K562 (cell line): ENCODE data around the gene PPAN. TPM values are rescaled to one million over a fixed set of nuclear protein-coding genes. Genes with fewer than 3 reads are reported as not detected.

Experiments
- ATAC-seq: fragments of 200-7000 bp; cut with Tn5 transposase; 3 replicates; pipeline ENCODE4 v1.9.1; 2020; ENCODE audit warnings: moderate library complexity
- BruUV-seq: library from RNA; stranded (reverse); fragments of 400-500 nt; replicated peaks from 2 replicates; lab custom pipeline; 2021; lab: Mats Ljungman, UMichigan
- CTCF ChIA-PET: fragments of 300-600 bp; formaldehyde crosslinking; extraction: SDS; loops from one replicate; lab custom pipeline; 2021; ENCODE audit warnings: low intra/inter-chr PET ratio; lab: Yijun Ruan, JAX
- POLR2A ChIA-PET: fragments of 300-600, 350-650 bp; sonication (Branson Sonifier 250); formaldehyde crosslinking; extraction: SDS; loops from one replicate; lab custom pipeline; 2021; ENCODE audit warnings: antibody characterized with exemption, inconsistent platforms; lab: Yijun Ruan, JAX
- DNase-seq, 4 experiments: peaks; one replicate each; pipeline versions ENCODE4 v3.0.0 to v3.0.0-alpha.2; 2011 to 2018; ENCODE audit warnings: low spot score in 3 of 4, mixed read lengths in 3 of 4; ENCODE audit errors: extremely low read depth in 1 of 4
- FAIRE-seq: peaks from 2 replicates; lab custom pipeline; 2011; peaks lifted over from hg19 to GRCh38; lab: Jason Lieb, UNC
- H2AFZ ChIP-seq: 2 replicates; pipeline ENCODE4 v1.6.0; 2011; ENCODE audit warnings: low read depth, low read length, control low read depth, inconsistent platforms
- H3K27ac ChIP-seq: fragments of 200-600 bp; 3 replicates; pipeline ENCODE4 v1.8.0; 2011; ENCODE audit warnings: low read depth, mild to moderate bottlenecking, control low read depth, inconsistent platforms, low read length, moderate library complexity, mixed read lengths; ENCODE audit errors: extremely low read depth
- H3K27me3 ChIP-seq, 2 experiments: fragments of 300-600 bp in 1 of 2; 2 replicates in 1 of 2; 3 replicates in 1 of 2; pipeline versions ENCODE4 v1.6.0 to v1.8.0; 2011; ENCODE audit warnings: inconsistent platforms in 2 of 2, low read length in 2 of 2, mild to moderate bottlenecking in 1 of 2, mixed read lengths in 1 of 2, moderate library complexity in 1 of 2; ENCODE audit not compliant: control insufficient read depth in 2 of 2, insufficient read depth in 2 of 2
- H3K36me3 ChIP-seq: fragments of 300-600 bp; 3 replicates; pipeline ENCODE4 v1.8.0; 2011; ENCODE audit warnings: mild to moderate bottlenecking, low read length, inconsistent platforms; ENCODE audit not compliant: control insufficient read depth, insufficient read depth
- H3K4me1 ChIP-seq, 2 experiments: fragments of 200-600 bp in 1 of 2; replicated peaks in 1 of 2; 2 replicates in 1 of 2; 3 replicates in 1 of 2; pipeline versions ENCODE4 v1.5.1 to v1.8.0; 2011; ENCODE audit warnings: inconsistent platforms in 2 of 2, low read length in 2 of 2, mild to moderate bottlenecking in 1 of 2, mixed read lengths in 1 of 2, moderate library complexity in 1 of 2; ENCODE audit not compliant: control insufficient read depth in 2 of 2, insufficient read depth in 2 of 2
- H3K4me2 ChIP-seq: 2 replicates; pipeline ENCODE4 v1.6.1; 2011; ENCODE audit warnings: low read length, control low read depth, inconsistent platforms, mixed read lengths; ENCODE audit not compliant: insufficient read depth
- H3K4me3 ChIP-seq: fragments of 200-600 bp; sonication (generic), shearing (Covaris generic); 2 replicates; pipeline ENCODE4 v1.5.1; 2016; ENCODE audit warnings: control low read depth, inconsistent platforms
- H3K79me2 ChIP-seq: fragments of 200-600 bp; 3 replicates; pipeline ENCODE4 v1.8.0; 2011; ENCODE audit warnings: low read length, inconsistent platforms; ENCODE audit not compliant: control insufficient read depth, insufficient read depth
- H3K9ac ChIP-seq, 2 experiments: 2 replicates each; pipeline versions ENCODE4 v1.6.0 to v1.6.1; 2011; ENCODE audit warnings: low read depth in 2 of 2, low read length in 2 of 2, control low read depth in 1 of 2, inconsistent platforms in 1 of 2, mild to moderate bottlenecking in 1 of 2, mixed read lengths in 1 of 2; ENCODE audit not compliant: insufficient read depth in 1 of 2
- H3K9me1 ChIP-seq: one replicate; pipeline ENCODE4 v1.6.0; 2011; ENCODE audit warnings: inconsistent platforms, mild to moderate bottlenecking, low read length, moderate library complexity; ENCODE audit not compliant: control insufficient read depth, insufficient read depth
- H3K9me3 ChIP-seq: replicated peaks from 2 replicates; pipeline ENCODE4 v1.5.1; 2011; ENCODE audit warnings: low read depth, low read length, inconsistent platforms; ENCODE audit not compliant: control insufficient read depth, insufficient read depth
- H4K20me1 ChIP-seq: replicated peaks from 2 replicates; pipeline ENCODE4 v1.6.1; 2011; ENCODE audit warnings: low read length, inconsistent platforms, mixed read lengths; ENCODE audit not compliant: control insufficient read depth, insufficient read depth
- CBX5 ChIP-seq: IDR thresholded peaks from 2 replicates; pipeline ENCODE4 v1.6.1; 2014; ENCODE audit warnings: low read depth, borderline replicate concordance
- CEBPB ChIP-seq: fragments of 450-650 bp; IDR thresholded peaks from 2 replicates; pipeline ENCODE4 v1.6.1; 2016; ENCODE audit warnings: missing genetic modification characterization, missing compliant biosample characterization
- CSDE1 ChIP-seq, 2 experiments: fragments of 450-650 bp; IDR thresholded peaks; 2 replicates each; pipeline ENCODE4 v1.6.1; 2016; ENCODE audit warnings: mild to moderate bottlenecking in 1 of 2
- ELK1 ChIP-seq: sonication (generic); formaldehyde crosslinking; IDR thresholded peaks from 2 replicates; pipeline ENCODE4 v1.8.1; 2022; ENCODE audit warnings: missing genetic modification reagents
- FOXK1 ChIP-seq: sonication (generic); formaldehyde crosslinking; IDR thresholded peaks from 2 replicates; pipeline ENCODE4 v1.8.0; 2022; ENCODE audit warnings: missing genetic modification reagents, mild to moderate bottlenecking, borderline replicate concordance
- FOXP1 ChIP-seq: sonication (generic); formaldehyde crosslinking; IDR thresholded peaks from 2 replicates; pipeline ENCODE4 v1.8.0; 2022; ENCODE audit warnings: mild to moderate bottlenecking, missing genetic modification reagents
- IRF9 ChIP-seq: fragments of 450-650 bp; IDR thresholded peaks from 2 replicates; pipeline ENCODE4 v1.6.1; 2016; ENCODE audit warnings: missing biosample characterization, missing genetic modification characterization
- MYC ChIP-seq, 2 experiments: fragments of 250-450 bp in 1 of 2; sonication (Bioruptor Pico) in 1 of 2; IDR thresholded peaks; 2 replicates each; pipeline versions ENCODE4 v1.5.1 to v1.6.1; 2012 to 2021; ENCODE audit warnings: low read depth in 2 of 2, borderline replicate concordance in 1 of 2, improper control_type of control experiment in 1 of 2, low read length in 1 of 2, mild to moderate bottlenecking in 1 of 2, moderate library complexity in 1 of 2
- NCOR1 ChIP-seq: fragments of 450-650 bp; IDR thresholded peaks from 2 replicates; pipeline ENCODE4 v1.6.1; 2016; ENCODE audit warnings: mild to moderate bottlenecking, moderate library complexity
- SPI1 ChIP-seq: IDR thresholded peaks from 2 replicates; pipeline ENCODE4 v1.6.1; 2011; ENCODE audit warnings: low read depth, low read length, control low read depth, borderline replicate concordance
- ZBTB8A ChIP-seq: fragments of 450-650 bp; IDR thresholded peaks from 2 replicates; pipeline ENCODE4 v1.6.1; 2018; ENCODE audit warnings: mild to moderate bottlenecking, moderate library complexity; ENCODE audit not compliant: partially characterized antibody
- ZNF584 ChIP-seq: fragments of 200-800 bp; sonication (Bioruptor generic); IDR thresholded peaks from 2 replicates; pipeline ENCODE4 v1.6.1; 2016; ENCODE audit warnings: low read depth, mild to moderate bottlenecking, missing genetic modification characterization, missing compliant biosample characterization
- WGBS: fragments of 100-300 bp; shearing (Covaris generic); methylation state at CpG from one replicate; pipeline ENCODE4 v1.1.6; 2016; ENCODE audit warnings: low coverage, mixed read lengths; ENCODE audit not compliant: insufficient coverage; ENCODE audit errors: missing lambda C conversion rate; 5-methylcytosine and 5-hydroxymethylcytosine counted together
- in situ Hi-C: fragments of 300-500 bp; cut with MboI; formaldehyde crosslinking; loops from 4 replicates; pipeline ENCODE4 v1.15.0; 2018; ENCODE audit warnings: inconsistent platforms, mixed read lengths
- intact Hi-C: fragments of 100-400 bp; cut with micrococcal nuclease; formaldehyde crosslinking; loops from 2 replicates; pipeline ENCODE4 v1.14.2; 2022
- polyA plus RNA-seq, 8 experiments: library from polyadenylated mRNA; depleted of rRNA in 4 of 8; stranded (reverse) in 5 of 8; unstranded in 3 of 8; fragments of >200 nt; fragmentation: Nextera tagmentation in 2 of 8; fragmentation: Illumina TruSeq in 1 of 8; extraction: Ambion mirVana in 2 of 8; extraction: Trizol in 1 of 8; gene quantifications; 2 replicates each; pipeline versions ENCODE4 v1.2.1 to v1.2.3, GENCODE V29; 2011 to 2014; ENCODE audit warnings: inconsistent platforms in 1 of 8, missing spikeins in 1 of 8
- total RNA-seq, 7 experiments: library from RNA; depleted of rRNA in 6 of 7; stranded (reverse); fragments of >200 nt in 6 of 7; fragmentation: Illumina TruSeq in 2 of 7; extraction: Trizol in 2 of 7; gene quantifications; 2 replicates each; pipeline versions ENCODE4 v1.2.1 to v1.2.3, GENCODE V29; 2011 to 2021; ENCODE audit warnings: low replicate concordance in 1 of 7

PPAN gene
- total and polyA plus RNA-seq, 9 of the 15 experiments (the other 6 are each of a cell fraction or from before 2014, with no cell fraction given) = 2.2 to 129 (median 59.1) TPM

GRCh38 chr19:10132905-10133304 is 26.7 kb downstream of the PPAN start:
- ATAC-seq = no peak
- ChIA-PET POLR2A (interaction anchor here (0.6 to 1.0 kb wide), 5 partner anchors 11 to 271 kb away, joined by 3 to 4 read pairs (median 3); no protein-coding TSS in a partner anchor), CTCF (no interaction called here)
- Histone ChIP-seq H3K4me1 (peaks cover 0 to 12% of the 10 kb centered on the region in 2 experiments; a peak in 2 of 5 replicates), H3K9ac (no peak overlapping the region), H2AFZ (no peak overlapping the region), H3K27me3 (no peaks in the 10 kb centered on the region), H3K79me2 (no peaks in the 10 kb centered on the region), H3K36me3 (peaks cover 78% of the 10 kb centered on the region; the same call in 2 of the 3 replicates), H3K27ac (no peak overlapping the region), H4K20me1 (no peaks in the 10 kb centered on the region; the same call in 1 of the 2 replicates), H3K4me2 (no peak overlapping the region), H3K9me1 (no peaks in the 10 kb centered on the region), H3K4me3 (no peak overlapping the region), H3K9me3 (no peaks in the 10 kb centered on the region)
- in situ Hi-C loops = no loop called here
- TF ChIP-seq FOXK1 (CRISPR knock-in tag) (no peak), MYC (IDR thresholded peaks at IDR 0.05; ENCODE audit: low read depth, low read length) (no peak), MYC (CRISPR knock-in tag; IDR thresholded peaks at IDR 0.05; ENCODE audit: borderline replicate concordance, low read depth) (no peak), FOXP1 (no peak), NCOR1 (no peak), ZNF584 (CRISPR knock-in tag) (no peak), CEBPB (tag) (no peak), CSDE1 (IDR thresholded peaks at IDR 0.05) (no peak), CBX5 (no peak), ELK1 (CRISPR knock-in tag) (no peak), IRF9 (tag) (no peak), SPI1 (no peak), ZBTB8A (no peak)
- WGBS = 75% methylated on average over 7 of the region's 7 CpGs
- intact Hi-C loops = no loop called here
- no peak for DNase-seq
- no TSS peak for BruUV-seq
- FAIRE-seq = no peak
